GM19099 (cell line): ENCODE results near the gene AKR7A2.

Experiments used
- POLR2A ChIP-seq: IDR thresholded peaks from 3 replicates; pipeline ENCODE4 v1.6.1; 2011; ENCODE audit warnings: low read depth; ENCODE audit not compliant: insufficient read length; ENCODE audit errors: extremely low read depth

The AKR7A2 gene

GRCh38 chr1:19311931-19312781 lies at the start of gene AKR7A2, which contains the start of gene SLC66A1:
AKR7A2 (minus strand) TSS chr1:19312144; CDS start chr1:19312124, 20 bp downstream.
SLC66A1 (plus strand) TSS chr1:19312326; CDS start chr1:19317678, 5,352 bp downstream.
- peak; percentile 76 for TF ChIP-seq POLR2A

- no peak for TF ChIP-seq POLR2A
Measured at GRCh38 chr1:19360843-19361610, 49.1 kb upstream of the AKR7A2 start.

GRCh38 chr1:19360432-19360831 lies 48.5 kb upstream of the AKR7A2 start:
- no peak for TF ChIP-seq POLR2A

GRCh38 chr1:19360016-19360415 lies 48.1 kb upstream of the AKR7A2 start:
- no peak for TF ChIP-seq POLR2A

GRCh38 chr1:19359357-19359756 lies 47.4 kb upstream of the AKR7A2 start:
- TF ChIP-seq POLR2A = no peak

- TF ChIP-seq POLR2A = no peak
Measured at GRCh38 chr1:19358710-19359109, 46.8 kb upstream of the AKR7A2 start.

GRCh38 chr1:19357299-19357986 lies 45.5 kb upstream of the AKR7A2 start:
- no peak for TF ChIP-seq POLR2A

GRCh38 chr1:19356266-19356665 lies 44.3 kb upstream of the AKR7A2 start:
- no peak for TF ChIP-seq POLR2A

GRCh38 chr1:19354531-19354981 lies 42.6 kb upstream of the AKR7A2 start:
- no peak for TF ChIP-seq POLR2A

GRCh38 chr1:19353596-19353995 lies 41.7 kb upstream of the AKR7A2 start:
- no peak for TF ChIP-seq POLR2A

- no peak for TF ChIP-seq POLR2A
Measured at GRCh38 chr1:19352839-19353238, 40.9 kb upstream of the AKR7A2 start.

- TF ChIP-seq POLR2A = no peak
Measured at GRCh38 chr1:19351873-19352272, 39.9 kb upstream of the AKR7A2 start.

- no peak for TF ChIP-seq POLR2A
Measured at GRCh38 chr1:19350566-19350965, 38.6 kb upstream of the AKR7A2 start.

GRCh38 chr1:19349999-19350398 lies 38.1 kb upstream of the AKR7A2 start:
- TF ChIP-seq POLR2A = no peak

- no peak for TF ChIP-seq POLR2A
Measured at GRCh38 chr1:19348441-19349198, 36.7 kb upstream of the AKR7A2 start.

GRCh38 chr1:19347533-19348172 lies 35.7 kb upstream of the AKR7A2 start:
- TF ChIP-seq POLR2A = no peak
